ENCODE measurements around the gene QSOX1.

DNA sequence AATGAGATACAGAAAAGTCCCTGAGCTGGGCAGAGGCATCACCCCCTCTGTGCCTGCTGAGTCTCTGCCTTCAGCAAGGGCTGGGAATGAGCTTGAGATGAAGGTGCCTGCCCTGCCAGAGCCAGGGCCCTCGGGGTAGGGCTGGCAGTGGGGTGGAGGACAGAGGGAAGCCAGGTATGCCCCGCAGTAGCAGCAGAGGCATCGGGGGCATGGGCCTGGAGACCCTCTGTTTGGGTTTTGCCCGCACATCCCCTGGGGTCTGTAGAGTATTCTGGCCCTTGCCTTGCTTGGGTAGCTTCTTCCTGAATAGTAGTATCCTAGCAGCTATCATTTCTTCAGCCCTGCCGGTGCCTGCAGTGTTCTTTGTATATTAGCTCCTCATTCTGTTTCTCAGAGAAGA is 33.0 kb downstream of the QSOX1 start:
- TF ChIP-seq, protein P1, sequence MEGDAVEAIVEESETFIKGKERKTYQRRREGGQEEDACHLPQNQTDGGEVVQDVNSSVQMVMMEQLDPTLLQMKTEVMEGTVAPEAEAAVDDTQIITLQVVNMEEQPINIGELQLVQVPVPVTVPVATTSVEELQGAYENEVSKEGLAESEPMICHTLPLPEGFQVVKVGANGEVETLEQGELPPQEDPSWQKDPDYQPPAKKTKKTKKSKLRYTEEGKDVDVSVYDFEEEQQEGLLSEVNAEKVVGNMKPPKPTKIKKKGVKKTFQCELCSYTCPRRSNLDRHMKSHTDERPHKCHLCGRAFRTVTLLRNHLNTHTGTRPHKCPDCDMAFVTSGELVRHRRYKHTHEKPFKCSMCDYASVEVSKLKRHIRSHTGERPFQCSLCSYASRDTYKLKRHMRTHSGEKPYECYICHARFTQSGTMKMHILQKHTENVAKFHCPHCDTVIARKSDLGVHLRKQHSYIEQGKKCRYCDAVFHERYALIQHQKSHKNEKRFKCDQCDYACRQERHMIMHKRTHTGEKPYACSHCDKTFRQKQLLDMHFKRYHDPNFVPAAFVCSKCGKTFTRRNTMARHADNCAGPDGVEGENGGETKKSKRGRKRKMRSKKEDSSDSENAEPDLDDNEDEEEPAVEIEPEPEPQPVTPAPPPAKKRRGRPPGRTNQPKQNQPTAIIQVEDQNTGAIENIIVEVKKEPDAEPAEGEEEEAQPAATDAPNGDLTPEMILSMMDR (IDR thresholded peaks at IDR 0.05): no peak
- TF ChIP-seq POLR2AphosphoS5 (IDR thresholded peaks at IDR 0.05): no peak
- no peak for TF ChIP-seq EP300 (IDR thresholded peaks at IDR 0.05)
- no peak for TF ChIP-seq POLR2A (IDR thresholded peaks at IDR 0.05)

All from stomach (tissue), 4 donors.